ENCODE data around the gene SFSWAP.
"Not testable (repeated sequence)": the region's sequence is repeated elsewhere in the genome, so short reads cannot be mapped to it uniquely, and the experiment has no call there.

Gene SFSWAP

GRCh38 chr12:131737150-131737827 lies 26.4 kb downstream of the SFSWAP start:
- no peak for DNase-seq

DNA sequence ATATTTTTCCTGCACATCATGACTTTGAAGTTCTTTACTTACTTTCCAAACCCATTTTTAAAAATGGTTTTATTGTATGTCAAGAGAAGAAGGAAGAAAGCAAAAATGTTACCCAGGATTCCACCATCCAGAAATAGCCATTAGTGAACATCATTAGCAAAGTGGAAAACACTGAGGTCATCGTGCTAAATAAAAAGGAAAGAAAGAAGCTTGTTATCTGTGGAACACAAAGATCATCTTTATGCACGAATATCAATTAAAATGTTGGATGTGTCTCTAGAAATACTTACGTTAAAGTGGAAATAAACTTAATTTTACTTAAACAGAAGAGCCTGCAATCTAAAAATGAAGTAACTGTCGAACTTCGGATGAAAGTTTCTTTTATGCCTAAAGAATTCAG lies 27.3 kb downstream of the SFSWAP start:
- no peak for DNase-seq

DNA sequence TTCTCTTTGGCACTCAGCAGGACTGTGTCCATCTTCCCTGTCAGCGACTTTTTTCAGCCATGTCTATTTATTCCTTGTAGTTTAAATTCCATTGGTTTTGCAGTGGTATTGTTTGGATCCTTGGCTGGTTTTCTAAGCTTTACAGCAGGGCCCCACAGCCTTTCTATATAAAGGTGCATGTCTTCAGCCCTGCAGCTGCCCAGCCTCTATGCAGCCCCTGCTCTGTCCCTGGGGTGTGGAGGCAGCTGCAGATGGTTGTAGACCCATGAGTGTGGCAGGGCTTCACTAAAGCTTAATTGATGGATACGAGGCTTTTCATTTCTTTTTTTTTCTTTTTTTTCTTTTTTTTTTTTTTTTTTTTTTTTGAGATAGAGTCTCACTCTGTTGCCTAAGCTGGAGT lies 29.7 kb downstream of the SFSWAP start:
- no peak for DNase-seq

GRCh38 chr12:131742761-131743160 lies 31.9 kb downstream of the SFSWAP start:
- DNase-seq = not testable (repeated sequence)

DNA sequence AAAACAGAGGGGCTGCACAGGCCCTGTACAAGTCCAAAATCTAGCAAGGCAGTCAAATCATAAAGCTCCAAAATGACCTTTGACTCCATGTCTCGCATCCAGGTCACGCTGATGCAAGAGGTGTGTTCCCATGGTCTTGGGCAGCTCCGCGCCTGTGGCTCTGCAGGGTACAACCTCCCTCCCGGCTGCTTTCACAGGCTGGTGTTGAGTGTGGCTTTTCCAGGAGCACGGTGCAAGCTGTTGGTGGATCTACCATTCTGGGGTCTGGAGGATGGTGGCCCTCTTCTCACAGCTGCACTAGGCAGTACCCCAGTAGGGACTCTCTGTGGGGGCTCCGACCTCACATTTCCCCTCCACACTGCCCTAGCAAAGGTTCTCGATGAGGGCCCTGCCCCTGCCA lies 32.5 kb downstream of the SFSWAP start:
- not testable (repeated sequence) for DNase-seq

DNA sequence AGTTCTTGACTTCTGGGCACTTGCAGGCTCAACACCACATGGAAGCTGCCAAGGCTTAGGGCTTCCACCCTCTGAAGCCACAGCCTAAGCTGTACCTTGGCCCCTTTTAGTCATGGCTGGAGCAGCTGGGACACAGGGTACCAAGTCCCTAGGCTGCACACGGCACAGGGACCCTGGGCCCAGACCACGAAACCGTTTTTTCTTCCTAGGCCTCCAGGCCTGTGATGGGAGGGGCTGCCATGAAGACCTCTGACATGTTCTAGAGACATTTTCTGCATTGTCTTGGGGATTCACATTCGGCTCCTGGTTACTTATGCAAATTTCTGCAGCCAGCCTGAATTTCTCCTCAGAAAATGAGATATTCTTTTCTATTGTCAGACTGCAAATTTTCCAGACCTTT lies 33.0 kb downstream of the SFSWAP start:
- not testable (repeated sequence) for DNase-seq

DNA sequence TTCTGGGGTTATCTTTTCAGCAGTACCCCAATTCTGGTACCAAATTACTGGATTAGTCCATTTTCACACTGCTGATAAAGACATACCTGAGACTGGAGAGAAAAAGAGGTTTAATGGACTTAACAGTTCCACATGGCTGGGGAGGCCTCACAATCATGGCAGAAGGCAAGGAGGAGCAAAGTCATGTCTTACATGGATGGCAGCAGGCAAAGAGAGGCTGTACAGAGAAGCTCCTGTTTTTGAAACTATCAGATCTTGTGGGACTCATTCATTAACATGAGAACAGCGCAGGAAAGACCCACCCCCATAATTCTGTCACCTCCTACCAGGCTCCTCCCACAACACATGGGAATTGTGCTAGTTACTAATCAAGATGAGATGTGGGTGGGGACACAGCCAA lies 33.8 kb downstream of the SFSWAP start:
- not testable (repeated sequence) for DNase-seq

GRCh38 chr12:131745706-131746105 lies 34.8 kb downstream of the SFSWAP start:
- no peak for DNase-seq

GRCh38 chr12:131747276-131748177 lies 36.6 kb downstream of the SFSWAP start:
- DNase-seq = no peak

GRCh38 chr12:131749618-131750315 lies 38.9 kb downstream of the SFSWAP start:
- no peak for DNase-seq

DNA sequence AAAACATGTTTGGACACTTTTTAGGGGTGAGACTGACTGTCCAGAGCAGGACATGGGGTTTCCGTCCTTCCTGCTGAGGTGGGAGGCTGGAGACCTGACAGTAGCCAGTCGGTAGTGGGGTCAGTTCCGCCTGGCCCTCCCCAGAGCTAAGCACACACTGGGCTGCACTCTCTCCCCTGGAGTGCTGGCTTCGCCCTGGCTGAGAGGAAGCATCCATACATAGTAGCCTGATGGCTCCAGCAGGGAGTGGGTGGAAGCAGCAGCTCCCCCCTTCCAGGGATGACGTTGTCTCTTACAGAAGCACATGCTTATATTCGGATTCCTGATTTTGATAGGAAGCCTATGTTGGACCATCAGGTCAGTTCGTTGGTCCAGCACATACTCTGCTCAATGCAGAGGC lies 40.4 kb downstream of the SFSWAP start:
- no peak for DNase-seq

DNA sequence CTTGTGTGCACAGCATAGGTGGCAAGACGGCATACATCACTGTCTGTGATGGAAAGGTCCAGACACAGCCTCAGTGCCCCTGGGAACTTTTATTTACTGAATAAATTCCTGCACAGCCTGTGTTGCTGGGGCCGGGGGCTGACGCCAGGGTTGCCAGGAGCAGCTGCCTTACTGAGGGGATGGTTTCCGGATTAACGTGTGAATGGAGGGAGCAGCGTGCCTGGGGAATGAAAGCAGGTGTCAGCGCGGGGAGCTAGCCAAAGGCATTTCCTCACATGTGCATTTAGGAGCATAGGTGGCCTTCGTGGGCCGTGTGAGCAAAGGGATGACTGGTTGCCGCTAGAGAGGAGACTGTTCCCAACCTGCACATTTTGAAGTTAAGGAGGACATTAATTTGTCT lies 41.6 kb downstream of the SFSWAP start:
- DNase-seq = no peak

DNA sequence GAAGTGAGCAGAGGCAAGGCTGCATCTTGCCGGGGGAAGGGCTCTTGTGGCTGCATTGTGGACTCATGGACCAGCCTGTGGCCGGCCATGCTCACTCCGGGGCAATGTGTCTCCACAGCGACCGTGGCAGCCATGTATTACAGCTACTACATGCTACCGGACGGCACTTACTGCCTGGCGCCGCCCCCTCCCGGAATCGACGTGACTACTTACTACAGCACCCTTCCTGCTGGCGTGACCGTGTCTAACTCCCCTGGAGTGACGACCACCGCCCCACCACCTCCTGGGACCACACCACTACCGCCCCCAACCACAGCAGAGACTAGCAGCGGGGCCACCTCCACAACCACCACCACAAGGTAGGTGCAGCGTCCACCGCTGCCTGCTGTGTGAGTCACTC lies 42.1 kb downstream of the SFSWAP start:
- no peak for DNase-seq

DNA sequence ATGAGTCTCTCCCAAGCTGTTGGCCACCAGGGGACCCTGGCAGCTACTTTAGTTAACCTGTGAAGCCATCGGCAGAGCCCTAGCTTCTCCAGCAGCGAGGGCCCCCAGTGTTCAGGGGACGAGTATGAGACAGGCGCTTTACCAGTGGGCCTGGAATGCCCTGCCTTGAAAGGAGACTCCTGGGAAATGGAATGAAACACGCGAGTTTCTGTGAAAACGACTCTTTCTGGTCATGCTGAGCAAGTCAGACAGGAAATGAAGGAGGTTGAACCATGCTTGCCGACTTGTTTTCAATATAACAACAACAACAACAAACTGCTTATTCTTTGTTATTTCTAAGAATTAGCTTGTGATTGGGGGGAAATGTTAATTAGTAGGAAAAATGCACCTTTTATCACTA lies 42.9 kb downstream of the SFSWAP start:
- no peak for DNase-seq

- no peak for DNase-seq
These were observed 43.3 kb downstream of the SFSWAP start for GRCh38 chr12:131754184-131754583.

DNA sequence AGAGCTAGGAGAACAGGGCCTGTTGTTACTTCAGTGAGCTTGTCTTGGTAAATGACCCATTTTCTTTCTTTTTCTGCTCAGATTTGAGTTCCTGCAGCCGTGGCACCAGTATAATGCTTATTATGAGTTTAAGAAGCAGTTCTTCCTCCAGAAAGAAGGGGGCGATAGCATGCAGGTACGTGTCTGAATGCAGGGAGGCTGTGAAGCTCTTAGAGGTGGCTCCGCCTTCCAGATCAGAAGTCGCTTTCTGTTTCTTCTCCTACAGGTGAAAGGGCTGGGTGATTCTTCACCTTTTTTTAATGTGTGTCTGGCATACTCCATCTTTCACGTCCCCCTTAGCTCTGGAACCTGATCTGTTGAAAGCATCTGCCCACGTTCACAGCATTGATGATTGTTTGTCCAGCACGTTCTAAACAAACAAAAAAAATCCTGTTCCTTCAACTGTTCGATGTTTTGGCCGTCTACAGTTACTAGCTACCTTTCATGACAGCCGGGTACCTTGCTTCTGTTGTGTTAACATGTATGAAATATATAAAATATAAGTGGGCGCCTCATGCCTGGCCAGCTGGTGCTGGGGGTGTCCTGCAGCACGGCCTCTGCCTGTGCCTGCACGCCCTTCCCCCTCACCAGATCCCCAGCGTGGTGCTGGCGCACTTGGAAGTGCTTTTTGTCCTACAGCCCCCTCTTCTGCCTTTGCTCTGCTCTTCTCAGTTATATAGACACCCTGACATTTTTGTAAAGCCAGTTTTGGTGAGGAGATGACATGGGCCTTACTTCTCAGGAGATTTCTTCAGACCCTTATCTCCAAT lies 44.6 kb downstream of the SFSWAP start:
- DNase-seq = peak in 1 of 2 experiments; percentile 6

GRCh38 chr12:131756441-131756840 lies 45.6 kb downstream of the SFSWAP start:
- DNase-seq = no peak

GRCh38 chr12:131757111-131757510 lies 46.2 kb downstream of the SFSWAP start:
- DNase-seq = no peak

DNA sequence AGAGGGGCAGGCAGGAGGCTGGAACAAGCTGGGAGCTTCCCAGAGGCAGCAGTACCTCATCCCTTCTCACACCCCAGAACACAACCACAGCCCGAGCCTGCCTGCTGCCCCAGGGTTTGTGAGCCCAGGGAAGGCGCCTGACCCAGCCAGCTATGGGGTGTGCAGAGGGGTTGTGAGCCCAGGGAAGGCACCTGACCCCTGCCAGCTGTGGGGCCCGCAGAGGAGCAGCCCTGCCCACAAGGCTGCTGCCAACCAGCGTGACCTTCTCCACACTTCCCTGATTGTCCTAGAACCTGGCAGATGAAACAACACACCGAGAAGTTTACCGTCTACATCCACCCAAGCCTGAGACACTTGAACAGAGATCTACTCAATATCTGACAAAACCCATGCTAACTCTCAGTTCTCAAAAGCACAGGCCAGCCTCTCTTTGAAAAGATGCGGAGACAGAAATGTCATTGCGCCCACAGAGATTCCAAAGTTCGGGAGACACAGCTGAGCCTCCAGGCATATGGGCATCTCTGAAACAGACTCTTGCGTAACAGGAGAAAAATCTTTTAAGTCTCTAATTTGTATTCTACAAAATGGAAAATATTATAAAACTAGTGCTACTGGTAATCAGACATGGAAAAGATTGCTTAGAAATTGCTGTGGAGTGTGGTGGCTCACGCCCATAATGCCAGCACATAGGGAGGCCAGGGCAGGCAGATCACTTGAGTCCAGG lies 47.3 kb downstream of the SFSWAP start:
- no peak for DNase-seq

DNA sequence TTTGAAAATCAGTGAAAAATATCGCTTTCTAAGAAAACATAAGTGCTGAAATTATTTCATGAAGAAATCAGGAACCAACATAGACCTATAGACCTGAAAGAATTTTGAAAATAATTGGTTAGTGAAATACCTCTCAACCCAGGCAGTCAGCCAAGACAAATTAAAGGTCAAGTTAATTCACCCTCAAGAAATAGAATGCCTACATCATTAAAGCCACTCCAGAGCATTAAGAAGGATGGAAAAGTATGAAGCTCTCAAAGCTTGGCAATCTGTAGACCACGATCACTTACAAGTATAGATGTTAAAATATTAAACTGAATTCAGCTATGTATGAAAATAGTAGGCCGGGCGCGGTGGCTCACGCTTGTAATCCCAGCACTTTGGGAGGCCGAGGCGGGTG lies 48.3 kb downstream of the SFSWAP start:
- no peak for DNase-seq

DNA sequence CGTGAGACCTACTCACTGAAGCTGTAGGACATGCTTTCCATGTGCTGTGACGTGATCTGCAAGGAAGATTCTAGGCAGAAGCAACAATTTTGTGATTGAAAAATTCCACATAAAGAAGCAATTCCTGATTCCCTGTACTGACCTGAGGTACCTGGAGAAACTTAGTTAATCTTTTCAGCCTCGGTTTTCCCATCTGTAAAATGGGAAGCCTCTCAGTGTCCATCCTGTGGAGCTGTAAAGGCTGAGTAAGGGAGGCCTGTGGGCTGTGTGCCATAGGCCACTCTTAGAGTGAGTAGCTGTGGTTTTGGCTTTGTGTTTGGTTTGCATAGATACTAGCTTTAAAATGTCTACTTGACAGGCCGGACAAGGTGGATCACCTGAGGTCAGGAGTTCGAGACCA lies 50.7 kb downstream of the SFSWAP start:
- no peak for DNase-seq

DNA sequence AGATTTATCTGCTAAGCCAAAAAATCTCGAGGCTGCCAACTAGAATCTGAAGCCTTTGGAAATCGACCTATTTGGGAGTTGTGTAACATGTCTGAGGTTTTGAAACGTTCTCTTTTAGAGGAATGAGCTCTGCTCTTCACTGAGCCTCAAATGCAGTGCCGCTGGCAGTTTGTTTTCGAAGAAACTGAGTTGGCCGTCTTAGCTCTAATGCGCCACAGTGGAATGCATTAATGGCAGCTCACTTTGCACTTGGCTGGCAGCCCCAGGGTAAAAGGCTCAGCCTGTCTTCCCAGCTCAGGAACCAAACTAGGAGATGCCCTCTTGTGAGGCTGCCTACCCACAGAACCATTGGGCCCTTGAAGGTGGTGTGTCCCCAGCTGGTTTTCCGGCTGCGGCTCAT lies 53.8 kb downstream of the SFSWAP start:
- DNase-seq = no peak

All from NCI-H446 (cell line).